ENCODE results near the gene PASD1. TPM values are rescaled to one million over a fixed set of nuclear protein-coding genes. Genes with fewer than 3 reads are reported as not detected.
"Not testable (repeated sequence)": the region's sequence is repeated elsewhere in the genome, so short reads cannot be mapped to it uniquely, and the experiment has no call there.

The PASD1 gene
- total RNA-seq (2014; rRNA removed; shearing (Covaris generic)), result 2.9 and 3.3 TPM in 2 replicates
- polyA plus RNA-seq (2015; cell fraction: cytosol; rRNA removed), result 2.7 and 4.5 TPM in 2 replicates
- polyA plus RNA-seq (2015; cell fraction: nucleus; rRNA removed), result 1.1 and 1.5 TPM in 2 replicates

- DNase-seq (ENCODE audit: low read depth, low spot score), result no peak
- in situ Hi-C loops (cut with HindIII; ENCODE audit: low pct_unique_long_range_greater_than_20kb, low sequenced_read_pairs), result no loop called here
These were observed at the start of gene PASD1 for GRCh38 chrX:151563449-151563848. Gene PASD1, plus strand, starts transcription at chrX:151563675. Its CDS starts 37,879 bp downstream, at chrX:151601554.

GRCh38 chrX:151515237-151515636 lies 48.2 kb upstream of the PASD1 start:
- in situ Hi-C loops (cut with HindIII; ENCODE audit: low pct_unique_long_range_greater_than_20kb, low sequenced_read_pairs), result no loop called here
- DNase-seq (ENCODE audit: low read depth, low spot score), result no peak

GRCh38 chrX:151516538-151517187 lies 46.8 kb upstream of the PASD1 start:
- in situ Hi-C loops (cut with HindIII; ENCODE audit: low pct_unique_long_range_greater_than_20kb, low sequenced_read_pairs), result no loop called here
- DNase-seq (ENCODE audit: low read depth, low spot score), result no peak

- no peak for DNase-seq (ENCODE audit: low read depth, low spot score)
- in situ Hi-C loops (cut with HindIII; ENCODE audit: low pct_unique_long_range_greater_than_20kb, low sequenced_read_pairs), result no loop called here
These were observed 46.1 kb upstream of the PASD1 start for GRCh38 chrX:151517421-151517820.

- in situ Hi-C loops (cut with HindIII; ENCODE audit: low pct_unique_long_range_greater_than_20kb, low sequenced_read_pairs), result no loop called here
- DNase-seq (ENCODE audit: low read depth, low spot score), result no peak
These were observed 40.1 kb upstream of the PASD1 start for GRCh38 chrX:151523351-151523750.

DNA sequence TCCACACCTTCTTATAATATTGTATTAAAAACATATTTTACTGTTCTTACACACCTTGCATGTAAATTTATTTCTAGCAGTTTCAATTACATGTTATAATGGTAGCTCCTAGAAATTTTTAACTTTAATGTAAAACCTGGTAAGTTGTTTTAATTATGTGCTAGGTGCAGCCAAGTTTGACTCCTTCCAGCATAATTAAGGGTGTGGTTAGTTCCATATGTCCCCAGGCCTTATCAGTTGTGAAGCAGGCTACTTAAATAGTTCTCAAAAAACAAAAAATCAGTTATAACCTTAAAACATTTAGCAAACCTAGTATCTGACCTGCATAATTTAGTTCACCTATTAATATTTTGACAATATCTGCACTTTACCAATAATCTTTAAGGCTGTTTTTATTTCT lies 26.9 kb upstream of the PASD1 start:
- DNase-seq (ENCODE audit: low read depth, low spot score), result no peak
- in situ Hi-C loops (cut with HindIII; ENCODE audit: low pct_unique_long_range_greater_than_20kb, low sequenced_read_pairs), result no loop called here

- no peak for DNase-seq (ENCODE audit: low read depth, low spot score)
- in situ Hi-C loops (cut with HindIII; ENCODE audit: low pct_unique_long_range_greater_than_20kb, low sequenced_read_pairs), result no loop called here
These were observed 25.9 kb upstream of the PASD1 start for GRCh38 chrX:151537572-151537971.

GRCh38 chrX:151538190-151539122 lies 25.0 kb upstream of the PASD1 start:
- no peak for DNase-seq (ENCODE audit: low read depth, low spot score)
- in situ Hi-C loops (cut with HindIII; ENCODE audit: low pct_unique_long_range_greater_than_20kb, low sequenced_read_pairs), result no loop called here

GRCh38 chrX:151543706-151544105 lies 19.8 kb upstream of the PASD1 start:
- DNase-seq (ENCODE audit: low read depth, low spot score), result no peak
- in situ Hi-C loops (cut with HindIII; ENCODE audit: low pct_unique_long_range_greater_than_20kb, low sequenced_read_pairs), result no loop called here

- DNase-seq (ENCODE audit: low read depth, low spot score); in situ Hi-C loops (cut with HindIII; ENCODE audit: low pct_unique_long_range_greater_than_20kb, low sequenced_read_pairs): not testable (repeated sequence)
These were observed 17.2 kb upstream of the PASD1 start for GRCh38 chrX:151546226-151546625.

DNA sequence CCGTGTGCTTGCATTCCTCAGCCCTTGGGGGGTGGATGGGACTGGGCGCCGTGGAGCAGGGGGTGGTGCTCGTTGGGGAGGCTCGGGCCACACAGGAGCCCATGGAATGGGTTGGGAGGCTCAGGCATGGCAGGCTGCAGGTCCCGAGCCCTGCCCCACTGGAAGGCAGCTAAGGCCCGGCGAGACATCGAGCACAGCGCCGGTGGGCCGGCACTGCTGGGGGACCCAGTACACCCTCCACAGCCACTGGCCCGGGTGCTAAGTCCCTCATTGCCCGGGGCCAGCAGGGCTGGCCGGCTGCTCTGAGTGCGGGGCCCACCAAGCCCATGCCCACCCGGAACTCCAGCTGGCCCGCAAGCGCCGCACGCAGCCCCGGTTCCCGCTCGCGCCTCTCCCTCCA lies 12.3 kb upstream of the PASD1 start:
- in situ Hi-C loops (cut with HindIII; ENCODE audit: low pct_unique_long_range_greater_than_20kb, low sequenced_read_pairs); DNase-seq (ENCODE audit: low read depth, low spot score): not testable (repeated sequence)

DNA sequence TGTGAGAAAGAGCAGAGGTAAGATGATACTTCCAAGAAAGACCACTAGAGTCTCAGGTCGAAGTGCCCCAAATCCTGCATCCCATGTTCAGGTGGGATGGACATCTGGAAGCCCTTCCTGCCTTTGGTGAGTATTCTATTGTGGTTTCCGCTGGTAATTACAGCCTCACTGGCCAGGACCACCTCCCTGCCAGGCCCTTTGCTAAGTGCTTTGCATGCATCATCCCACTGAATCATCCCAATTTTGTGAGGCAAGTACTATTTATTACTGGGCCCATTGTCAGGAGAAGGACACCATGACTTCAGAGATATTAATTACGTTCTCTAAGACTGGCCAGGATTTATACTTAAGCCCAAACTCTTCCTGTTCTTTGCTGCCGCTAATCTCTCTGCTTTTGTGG lies 10.7 kb upstream of the PASD1 start:
- in situ Hi-C loops (cut with HindIII; ENCODE audit: low pct_unique_long_range_greater_than_20kb, low sequenced_read_pairs), result no loop called here
- DNase-seq (ENCODE audit: low read depth, low spot score), result no peak

DNA sequence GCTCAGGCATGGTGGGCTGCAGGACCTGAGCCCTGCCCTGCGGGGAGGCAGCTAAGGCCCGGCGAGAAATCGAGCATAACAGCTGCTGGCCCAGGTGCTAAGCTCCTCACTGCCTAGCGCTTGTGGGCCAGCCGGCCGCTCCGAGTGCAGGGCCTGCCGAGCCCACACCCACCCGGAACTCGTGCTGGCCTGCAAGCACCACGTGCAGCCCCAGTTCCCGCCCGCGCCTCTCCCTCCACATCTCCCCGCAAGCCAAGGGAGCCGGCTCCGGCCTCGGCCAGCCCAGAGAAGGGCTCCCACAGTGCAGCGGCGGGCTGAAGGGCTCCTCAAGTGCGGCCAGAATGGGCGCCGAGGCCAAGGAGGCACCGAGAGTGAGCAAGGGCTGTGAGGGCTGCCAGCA lies 8.2 kb upstream of the PASD1 start:
- DNase-seq (ENCODE audit: low read depth, low spot score); in situ Hi-C loops (cut with HindIII; ENCODE audit: low pct_unique_long_range_greater_than_20kb, low sequenced_read_pairs): not testable (repeated sequence)

- DNase-seq (ENCODE audit: low read depth, low spot score); in situ Hi-C loops (cut with HindIII; ENCODE audit: low pct_unique_long_range_greater_than_20kb, low sequenced_read_pairs): not testable (repeated sequence)
These were observed 990 bp upstream of the PASD1 start for GRCh38 chrX:151562485-151562884.

DNA sequence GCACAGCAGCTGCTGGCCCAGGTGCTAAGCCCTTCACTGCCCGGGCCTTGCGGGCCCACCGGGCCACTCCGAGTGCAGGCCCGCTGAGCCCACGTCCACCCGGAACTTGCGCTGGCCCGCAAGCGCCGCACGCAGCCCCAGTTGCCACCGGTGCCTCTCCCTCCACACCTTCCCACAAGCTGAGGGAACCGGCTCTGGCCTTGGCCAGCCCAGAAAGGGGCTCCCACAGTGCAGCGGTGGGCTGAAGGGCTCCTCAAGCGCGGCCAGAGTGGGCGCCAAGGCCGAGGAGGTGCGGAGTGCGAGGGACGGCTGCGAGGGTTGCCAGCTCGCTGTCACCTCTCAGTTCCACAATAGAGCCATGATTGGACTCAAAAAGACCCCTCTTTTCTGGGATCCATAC lies 472 bp upstream of the PASD1 start:
- DNase-seq (ENCODE audit: low read depth, low spot score); in situ Hi-C loops (cut with HindIII; ENCODE audit: low pct_unique_long_range_greater_than_20kb, low sequenced_read_pairs): not testable (repeated sequence)

- in situ Hi-C loops (cut with HindIII; ENCODE audit: low pct_unique_long_range_greater_than_20kb, low sequenced_read_pairs), result no loop called here
- no peak for DNase-seq (ENCODE audit: low read depth, low spot score)
These were observed 560 bp downstream of the PASD1 start for GRCh38 chrX:151564035-151564434.

DNA sequence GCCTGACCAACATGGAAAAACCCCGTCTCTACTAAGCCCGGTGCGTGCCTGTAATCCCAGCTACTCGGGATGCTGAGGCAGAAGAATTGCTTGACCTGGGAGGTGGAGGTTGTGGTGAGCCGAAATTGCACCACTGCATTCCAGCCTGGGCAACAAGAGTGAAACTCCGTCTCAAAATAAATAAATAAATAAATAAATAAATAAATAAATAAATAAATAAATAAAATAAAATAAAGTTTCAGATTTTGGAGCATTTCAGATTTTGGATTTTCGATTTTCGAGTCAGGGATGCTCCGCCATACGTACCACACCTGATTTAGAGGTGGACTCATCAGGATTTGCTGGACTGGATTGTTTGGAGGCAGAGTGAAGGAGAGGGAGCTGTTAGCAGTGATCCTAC lies 3.4 kb downstream of the PASD1 start:
- in situ Hi-C loops (cut with HindIII; ENCODE audit: low pct_unique_long_range_greater_than_20kb, low sequenced_read_pairs); DNase-seq (ENCODE audit: low read depth, low spot score): not testable (repeated sequence)

DNA sequence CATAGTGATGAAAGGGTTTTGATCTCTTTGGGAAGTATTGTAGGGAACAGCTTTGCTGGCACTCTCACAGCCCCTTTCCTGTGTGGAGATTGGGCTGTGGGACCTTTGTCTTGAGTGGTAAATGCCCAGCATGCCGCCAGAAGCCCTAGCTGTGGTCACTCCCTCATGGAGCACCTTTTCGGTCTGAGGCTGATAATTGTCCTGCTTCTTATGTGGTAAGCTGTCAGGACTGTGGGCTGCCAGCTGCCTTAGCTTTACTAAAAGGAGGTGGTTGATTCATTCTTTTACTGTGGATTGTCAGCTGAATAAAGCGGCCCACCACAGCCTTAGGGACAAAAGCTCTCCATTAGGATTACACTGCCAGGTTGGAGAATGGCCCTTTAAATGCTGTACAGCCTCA lies 7.1 kb downstream of the PASD1 start:
- DNase-seq (ENCODE audit: low read depth, low spot score), result no peak
- in situ Hi-C loops (cut with HindIII; ENCODE audit: low pct_unique_long_range_greater_than_20kb, low sequenced_read_pairs), result no loop called here

Data from SK-MEL-5 (cell line).